ENCODE measurements around the gene ANKRD16. TPM values are rescaled to one million over a fixed set of nuclear protein-coding genes. Genes with fewer than 3 reads are reported as not detected.

The ANKRD16 gene
- total RNA-seq, result 1 to 10 TPM; 7.5 to 8.3 TPM

DNA sequence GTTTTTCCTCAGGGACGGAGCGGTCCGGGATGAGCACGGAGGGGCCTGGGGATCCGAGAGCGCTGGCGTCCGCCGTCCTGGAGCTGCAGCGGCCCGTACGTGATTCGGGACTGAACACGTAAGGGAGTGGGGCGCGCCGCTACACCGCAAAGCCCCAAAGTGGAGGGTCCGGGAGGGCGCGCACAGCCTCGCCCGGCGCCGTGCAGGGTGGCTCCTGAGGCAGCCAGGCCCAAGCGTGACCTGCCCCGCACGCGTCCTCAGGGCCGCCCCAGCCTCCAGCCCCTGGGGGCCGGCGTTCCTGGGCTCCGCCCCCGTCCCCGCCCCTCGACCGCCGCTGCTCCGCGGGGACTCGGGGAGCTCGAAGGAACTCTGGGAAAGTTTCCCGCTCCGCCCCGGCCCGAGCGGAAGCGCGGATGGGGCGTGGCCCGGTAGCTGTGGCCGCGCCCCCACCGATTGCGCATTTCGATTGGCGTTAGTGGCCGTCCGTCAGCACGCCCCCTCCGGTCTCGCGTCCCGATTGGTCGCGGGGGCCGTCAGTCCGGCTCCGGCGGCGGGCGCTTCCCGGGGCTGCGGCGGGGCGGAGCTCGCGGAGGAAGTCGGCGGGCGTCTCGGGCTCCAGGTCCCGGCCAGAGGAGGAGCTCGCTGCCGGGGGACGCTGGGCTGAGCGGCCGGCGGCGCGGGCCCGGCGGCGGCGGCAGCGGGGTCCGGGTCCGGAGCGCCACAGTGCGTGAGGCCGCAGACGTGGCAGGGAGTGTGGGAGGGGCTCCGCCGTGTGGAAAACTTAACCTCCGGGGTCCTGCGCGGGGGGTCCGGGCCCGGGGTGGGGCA lies at the start of gene ANKRD16, which contains the start of gene FBH1:
Gene ANKRD16 (minus strand): TSS at position 270 of the 828 bp plus-strand sequence. CDS start 539 bp downstream, outside the sequence.
Gene FBH1 (plus strand): TSS at position 620 of the 828 bp plus-strand sequence. CDS start 103 bp downstream, at position 723.
- peaks cover 37% of the 10 kb centered on the region for H3K36me3 Mint-ChIP-seq (ENCODE audit: low read depth)
- H3K4me3 Mint-ChIP-seq, result peak within 1 kb of the TSS; percentile 90
- DNase-seq, result peak; percentile 99
- H3K4me1 Mint-ChIP-seq, result peaks cover 53% of the 10 kb centered on the region
- H3K27ac Mint-ChIP-seq, result peak within 1 kb of the TSS; percentile 84
- ChIA-PET POLR2A (interaction anchor here (0.6 to 1.9 kb wide), 14 partner anchors 70 to 551 kb away, joined by 3 to 13 read pairs (median 4); partner anchors contain the start of genes GDI2, PFKFB3 and TASOR2), CTCF (interaction anchor here (0.6 to 1.4 kb wide), 8 partner anchors 10 to 260 kb away, joined by 3 to 4 read pairs (median 3); no protein-coding TSS in a partner anchor)
- ATAC-seq, result peak; percentile 87
- H3K27me3 Mint-ChIP-seq, result no peaks in the 10 kb centered on the region
- intact Hi-C loops (cut with DNase I, micrococcal nuclease), result loop anchor here (1.0 to 5.0 kb wide), 9 partner anchors 77 to 512 kb away; partner anchors contain the start of genes GDI2 (in 2 of the 2), PFKFB3 (in 1 of the 2), RBM17 (in 1 of the 2) and TASOR2 (in 1 of the 2)
- H3K9me3 Mint-ChIP-seq (ENCODE audit: low read depth), result no peaks in the 10 kb centered on the region

DNA sequence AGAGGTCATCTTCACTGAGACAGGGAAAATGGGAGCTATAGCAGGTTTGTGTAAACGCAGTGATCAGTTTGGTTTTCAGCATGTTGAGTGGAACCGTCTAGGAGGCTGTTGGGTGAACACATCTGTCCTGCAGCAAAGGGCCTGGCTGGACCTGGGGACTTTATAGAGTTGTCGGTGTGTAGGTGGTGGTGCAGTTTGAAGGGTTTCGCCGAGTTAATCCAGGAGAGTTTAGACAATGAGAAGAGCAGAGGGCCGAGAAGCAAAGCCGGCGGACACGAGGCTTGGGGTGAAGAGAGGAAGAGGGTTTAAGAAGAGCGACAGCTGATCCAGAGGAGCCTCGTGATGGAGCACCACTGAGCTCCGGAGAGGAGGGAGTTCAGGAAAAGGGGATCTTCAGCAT lies 48.6 kb upstream of the ANKRD16 start:
- H3K27me3 Mint-ChIP-seq, result no peaks in the 10 kb centered on the region
- DNase-seq (no peak), ATAC-seq (no peak)
- intact Hi-C loops (cut with DNase I, micrococcal nuclease), result no loop called here
- peaks cover 14% of the 10 kb centered on the region for H3K36me3 Mint-ChIP-seq (ENCODE audit: low read depth)
- CTCF ChIA-PET, result interaction anchor here (0.9 kb wide), 1 partner anchor 34 kb away, joined by 3 read pairs; no protein-coding TSS in a partner anchor
- no peak overlapping the region for H3K27ac Mint-ChIP-seq
- H3K9me3 Mint-ChIP-seq (ENCODE audit: low read depth), result no peaks in the 10 kb centered on the region
- H3K4me3 Mint-ChIP-seq, result no peak overlapping the region
- H3K4me1 Mint-ChIP-seq, result no peaks in the 10 kb centered on the region
- POLR2A ChIA-PET, result no interaction called here

DNA sequence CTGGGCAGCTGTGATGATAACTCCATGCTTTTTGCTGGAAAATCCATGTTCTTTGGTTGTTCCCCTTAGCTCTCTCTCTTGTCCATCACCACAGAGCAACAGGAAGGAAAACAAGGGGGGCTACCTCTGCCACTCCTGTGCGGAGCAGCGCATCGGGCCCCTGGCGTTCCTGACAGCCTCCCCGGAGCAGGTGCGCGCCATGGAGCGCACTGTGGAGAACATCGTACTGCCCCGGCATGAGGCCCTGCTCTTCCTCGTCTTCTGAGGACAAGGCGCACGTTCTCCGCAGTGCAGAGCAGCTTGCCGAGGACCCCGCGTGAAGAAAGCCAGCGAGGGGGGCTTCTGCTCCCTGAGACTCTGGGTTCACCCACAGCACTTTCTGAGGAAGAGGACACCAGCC lies 47.3 kb upstream of the ANKRD16 start:
- Mint-ChIP-seq H3K4me1 (no peaks in the 10 kb centered on the region), H3K4me3 (no peak overlapping the region), H3K36me3 (ENCODE audit: low read depth) (peaks cover 18% of the 10 kb centered on the region), H3K27ac (no peak overlapping the region), H3K9me3 (ENCODE audit: low read depth) (no peaks in the 10 kb centered on the region), H3K27me3 (no peaks in the 10 kb centered on the region)
- no peak for DNase-seq
- POLR2A ChIA-PET, result no interaction called here
- CTCF ChIA-PET, result interaction anchor here (1.0 kb wide), 1 partner anchor 46 kb away, joined by 3 read pairs; no protein-coding TSS in a partner anchor
- no peak for ATAC-seq
- intact Hi-C loops (cut with DNase I, micrococcal nuclease), result no loop called here

DNA sequence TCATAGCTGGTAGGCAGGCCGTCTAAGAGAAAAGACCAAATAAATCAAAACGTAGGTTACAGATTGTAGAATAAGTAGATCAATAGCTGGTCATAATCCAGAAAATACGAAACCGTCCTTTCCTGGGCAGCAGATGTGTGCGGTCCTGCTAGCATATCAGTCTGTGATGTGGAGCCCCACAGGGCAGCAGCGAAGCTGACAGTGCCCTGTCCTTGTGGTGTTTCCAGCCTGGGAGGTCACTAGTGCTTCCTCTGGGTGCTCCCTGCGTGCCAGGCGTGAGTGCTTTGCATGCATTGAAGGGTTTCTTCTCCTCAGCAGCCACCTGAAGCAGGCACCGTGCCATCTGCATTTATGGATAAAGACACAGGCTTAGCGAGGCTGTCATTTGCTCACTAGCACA lies 45.9 kb upstream of the ANKRD16 start:
- Mint-ChIP-seq H3K27ac (no peak overlapping the region), H3K4me1 (no peaks in the 10 kb centered on the region), H3K4me3 (no peak overlapping the region), H3K9me3 (ENCODE audit: low read depth) (no peaks in the 10 kb centered on the region), H3K27me3 (no peaks in the 10 kb centered on the region), H3K36me3 (ENCODE audit: low read depth) (peaks cover 26% of the 10 kb centered on the region)
- ATAC-seq (no peak), DNase-seq (no peak)
- ChIA-PET CTCF (no interaction called here), POLR2A (no interaction called here)
- intact Hi-C loops (cut with DNase I, micrococcal nuclease), result no loop called here

DNA sequence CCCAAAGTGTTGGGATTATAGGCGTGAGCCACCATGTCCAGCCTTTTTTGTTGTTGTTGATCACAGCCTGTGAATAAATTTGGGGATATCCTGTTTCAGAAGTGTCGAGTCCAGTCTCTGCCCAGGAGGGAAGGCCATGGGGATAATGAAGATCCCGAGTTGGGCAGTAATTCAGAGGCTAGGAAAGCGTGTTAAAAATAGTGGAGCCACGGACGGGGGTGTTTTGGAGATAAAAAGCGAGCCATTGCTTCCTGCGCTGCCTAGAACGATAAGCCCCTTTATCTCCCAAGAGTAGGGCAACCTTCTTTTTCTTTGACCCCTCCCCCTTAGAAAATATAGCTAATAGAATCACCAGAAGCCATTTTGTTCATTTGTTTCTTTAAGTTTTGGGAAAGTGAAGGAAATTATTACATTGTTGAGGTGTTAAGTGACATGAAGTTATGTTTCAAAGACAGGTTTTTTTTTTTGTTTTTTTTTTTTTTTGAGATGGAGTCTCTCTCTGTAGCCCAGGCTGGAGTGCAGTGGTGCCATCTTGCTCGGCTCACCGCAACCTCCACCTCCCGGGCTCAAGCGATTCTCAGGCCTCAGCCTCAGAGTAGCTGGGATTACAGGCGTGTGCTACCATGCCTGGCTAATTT lies 44.3 kb upstream of the ANKRD16 start:
- intact Hi-C loops (cut with DNase I, micrococcal nuclease), result no loop called here
- H3K36me3 Mint-ChIP-seq (ENCODE audit: low read depth), result peaks cover 30% of the 10 kb centered on the region
- CTCF ChIA-PET, result interaction anchor here (0.7 kb wide), 1 partner anchor 205 kb away, joined by 3 read pairs; no protein-coding TSS in a partner anchor

DNA sequence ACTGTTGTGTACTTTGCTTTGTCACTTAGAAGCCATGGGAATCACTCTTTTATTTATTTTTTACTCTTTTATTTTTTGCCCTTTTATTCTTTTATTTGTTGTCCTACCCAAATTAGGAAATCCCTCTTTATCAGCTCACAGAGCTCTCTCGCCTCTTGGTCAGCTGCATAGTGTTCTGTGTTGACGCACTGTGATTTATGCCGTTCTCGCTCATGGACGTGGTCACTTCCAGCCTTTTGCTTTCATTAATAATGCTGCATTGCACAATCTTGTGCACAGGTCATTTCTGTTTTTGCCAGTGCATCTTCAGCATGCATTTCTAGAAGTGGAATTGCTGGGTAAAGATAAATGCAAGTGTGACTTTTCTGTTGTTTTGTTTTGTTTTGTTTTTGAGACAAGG lies 42.7 kb upstream of the ANKRD16 start:
- intact Hi-C loops (cut with DNase I, micrococcal nuclease), result no loop called here
- Mint-ChIP-seq H3K9me3 (ENCODE audit: low read depth) (no peaks in the 10 kb centered on the region), H3K4me3 (no peak overlapping the region), H3K27ac (no peak overlapping the region), H3K27me3 (no peaks in the 10 kb centered on the region), H3K36me3 (ENCODE audit: low read depth) (peaks cover 34% of the 10 kb centered on the region), H3K4me1 (no peaks in the 10 kb centered on the region)
- ATAC-seq (no peak), DNase-seq (no peak)
- POLR2A ChIA-PET, result no interaction called here
- CTCF ChIA-PET, result interaction anchor here (0.7 kb wide), 1 partner anchor 1824 kb away, joined by 3 read pairs; no protein-coding TSS in a partner anchor

More for the DNA sequence above, 44.3 kb upstream of the ANKRD16 start:
- ATAC-seq (no peak), DNase-seq (no peak)
- no peaks in the 10 kb centered on the region for H3K27me3 Mint-ChIP-seq
- no peaks in the 10 kb centered on the region for H3K9me3 Mint-ChIP-seq (ENCODE audit: low read depth)
- H3K4me1 Mint-ChIP-seq, result no peaks in the 10 kb centered on the region
- H3K27ac Mint-ChIP-seq, result no peak overlapping the region
- H3K4me3 Mint-ChIP-seq, result no peak overlapping the region
- POLR2A ChIA-PET, result no interaction called here

DNA sequence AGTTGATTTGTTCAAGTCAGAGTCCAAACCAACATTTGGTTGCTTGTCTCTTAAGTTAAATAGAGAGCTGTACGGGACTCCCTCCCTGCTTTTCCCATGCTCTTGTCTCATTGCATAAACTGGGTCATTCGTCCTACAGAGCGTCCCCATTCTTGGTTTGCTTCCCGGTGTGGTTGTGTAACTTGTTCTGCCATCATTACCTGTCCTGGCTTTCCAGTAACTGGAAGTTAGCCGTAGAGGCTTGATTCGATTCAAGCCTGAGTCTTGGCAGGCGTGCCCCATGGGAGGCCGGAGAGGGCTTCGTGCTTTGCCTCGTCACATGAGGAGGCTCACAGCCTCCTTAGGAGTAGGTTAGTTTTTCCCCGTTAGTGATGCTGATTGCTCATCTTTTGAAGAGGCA lies 40.6 kb upstream of the ANKRD16 start:
- H3K9me3 Mint-ChIP-seq (ENCODE audit: low read depth), result no peaks in the 10 kb centered on the region
- H3K27ac Mint-ChIP-seq, result no peak overlapping the region
- H3K27me3 Mint-ChIP-seq, result no peaks in the 10 kb centered on the region
- POLR2A ChIA-PET, result no interaction called here
- no peak overlapping the region for H3K4me3 Mint-ChIP-seq
- ATAC-seq (no peak), DNase-seq (no peak)
- peaks cover 36% of the 10 kb centered on the region for H3K36me3 Mint-ChIP-seq (ENCODE audit: low read depth)
- H3K4me1 Mint-ChIP-seq, result no peaks in the 10 kb centered on the region
- CTCF ChIA-PET, result no interaction called here
- intact Hi-C loops (cut with DNase I, micrococcal nuclease), result no loop called here

DNA sequence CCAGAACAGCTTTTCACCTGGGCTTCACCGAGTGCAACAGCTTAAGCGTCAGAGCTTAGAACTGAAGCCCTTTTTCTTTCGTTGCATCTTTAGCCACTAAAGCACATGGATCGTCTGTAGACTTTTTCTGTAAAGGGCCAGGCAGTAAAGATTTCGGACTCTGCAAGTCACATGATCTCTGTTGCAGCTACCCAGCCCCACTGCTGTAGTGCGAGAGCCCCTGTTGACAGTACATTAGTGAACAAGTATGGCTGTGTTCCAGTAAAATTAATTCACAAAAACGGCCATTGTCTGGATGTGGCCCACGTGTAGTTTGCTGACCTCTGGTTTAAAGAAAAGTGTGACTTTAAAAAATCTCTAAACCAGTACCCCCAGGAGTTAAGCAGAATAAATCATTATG lies 39.7 kb upstream of the ANKRD16 start:
- ATAC-seq (no peak), DNase-seq (no peak)
- no peak overlapping the region for H3K4me3 Mint-ChIP-seq
- ChIA-PET CTCF (interaction anchor here (0.7 to 1.1 kb wide), 2 partner anchors 10 to 300 kb away, joined by 3 read pairs; no protein-coding TSS in a partner anchor), POLR2A (no interaction called here)
- no peaks in the 10 kb centered on the region for H3K27me3 Mint-ChIP-seq
- intact Hi-C loops (cut with DNase I, micrococcal nuclease), result no loop called here
- H3K27ac Mint-ChIP-seq, result no peak overlapping the region
- no peaks in the 10 kb centered on the region for H3K4me1 Mint-ChIP-seq
- peaks cover 40% of the 10 kb centered on the region for H3K36me3 Mint-ChIP-seq (ENCODE audit: low read depth)
- H3K9me3 Mint-ChIP-seq (ENCODE audit: low read depth), result no peaks in the 10 kb centered on the region

DNA sequence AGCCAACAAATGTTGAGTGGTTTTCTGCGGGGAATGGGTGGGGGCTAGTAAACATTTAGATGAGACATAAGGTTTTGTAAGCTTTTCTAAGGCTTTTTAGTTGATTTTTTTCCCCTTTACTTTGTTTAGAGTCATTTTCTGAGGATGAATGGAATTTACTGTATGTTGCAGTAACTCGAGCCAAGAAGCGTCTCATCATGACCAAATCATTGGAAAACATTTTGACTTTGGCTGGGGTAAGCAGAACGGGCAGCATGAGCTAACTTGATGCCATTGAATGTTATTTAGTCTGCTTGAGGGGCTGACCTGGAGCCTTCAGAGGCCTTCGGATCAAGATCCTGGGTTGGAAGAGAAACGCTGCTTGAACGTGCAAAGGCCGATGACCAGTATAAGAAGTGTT lies 37.6 kb upstream of the ANKRD16 start:
- Mint-ChIP-seq H3K27ac (no peak overlapping the region), H3K4me1 (no peaks in the 10 kb centered on the region), H3K9me3 (ENCODE audit: low read depth) (no peaks in the 10 kb centered on the region), H3K36me3 (ENCODE audit: low read depth) (peaks cover 52% of the 10 kb centered on the region), H3K4me3 (no peak overlapping the region), H3K27me3 (no peaks in the 10 kb centered on the region)
- ChIA-PET CTCF (no interaction called here), POLR2A (no interaction called here)
- no peak for DNase-seq
- no peak for ATAC-seq
- intact Hi-C loops (cut with DNase I, micrococcal nuclease), result no loop called here

DNA sequence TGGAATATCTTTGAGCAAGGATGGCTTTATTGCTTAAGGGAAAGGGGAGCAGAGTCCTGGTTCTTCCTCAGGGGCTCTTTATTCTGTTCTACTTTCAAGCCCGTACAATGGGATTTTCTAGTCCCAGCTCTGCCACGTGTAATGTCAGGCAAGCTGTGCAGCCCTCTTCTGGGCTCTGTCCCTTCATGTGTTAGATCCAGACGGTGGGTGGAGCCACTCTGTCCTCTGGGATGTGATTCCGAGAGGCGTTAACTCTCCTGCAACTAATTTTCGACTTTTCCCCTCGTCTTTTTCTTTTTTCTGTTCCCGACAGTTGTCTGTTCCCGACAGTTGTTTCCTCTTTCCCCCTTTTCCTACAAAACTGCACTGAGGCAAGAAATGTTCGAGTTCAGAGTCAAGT lies 35.2 kb upstream of the ANKRD16 start:
- intact Hi-C loops (cut with DNase I, micrococcal nuclease), result no loop called here
- H3K4me1 Mint-ChIP-seq, result no peaks in the 10 kb centered on the region
- H3K4me3 Mint-ChIP-seq, result no peak overlapping the region
- ChIA-PET POLR2A (interaction anchor here (0.7 kb wide), 1 partner anchor 157 kb away, joined by 3 read pairs; no protein-coding TSS in a partner anchor), CTCF (interaction anchor here (0.6 to 0.8 kb wide), 2 partner anchors 22 to 69 kb away, joined by 4 to 5 read pairs; no protein-coding TSS in a partner anchor)
- DNase-seq, result no peak
- no peaks in the 10 kb centered on the region for H3K27me3 Mint-ChIP-seq
- H3K36me3 Mint-ChIP-seq (ENCODE audit: low read depth), result peaks cover 54% of the 10 kb centered on the region
- H3K27ac Mint-ChIP-seq, result no peak overlapping the region
- H3K9me3 Mint-ChIP-seq (ENCODE audit: low read depth), result no peaks in the 10 kb centered on the region
- ATAC-seq, result no peak

DNA sequence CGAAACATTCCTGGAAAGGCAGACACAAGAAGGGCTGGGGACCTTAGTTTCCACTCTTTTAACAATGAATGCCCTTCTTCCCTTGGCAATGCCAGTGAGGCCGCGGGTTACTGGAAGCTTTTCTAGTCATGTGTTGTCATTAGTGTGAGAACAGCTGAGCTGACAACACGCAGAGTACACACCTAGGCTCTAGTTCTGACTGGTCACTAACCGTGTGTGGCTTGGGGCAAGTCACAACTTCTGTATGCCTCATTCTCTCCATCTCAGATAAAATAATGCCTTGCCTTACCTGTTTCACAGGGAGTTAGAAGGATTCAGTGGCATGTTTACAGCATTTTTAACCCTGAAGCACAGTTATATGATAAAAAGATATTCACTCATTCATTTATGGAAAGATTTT lies 32.1 kb upstream of the ANKRD16 start:
- peaks cover 50% of the 10 kb centered on the region for H3K36me3 Mint-ChIP-seq (ENCODE audit: low read depth)

More for the DNA sequence above, 32.1 kb upstream of the ANKRD16 start:
- CTCF ChIA-PET, result interaction anchor here (0.6 kb wide), 1 partner anchor 270 kb away, joined by 3 read pairs; no protein-coding TSS in a partner anchor
- Mint-ChIP-seq H3K27ac (no peak overlapping the region), H3K4me1 (no peaks in the 10 kb centered on the region), H3K9me3 (ENCODE audit: low read depth) (no peaks in the 10 kb centered on the region), H3K27me3 (no peaks in the 10 kb centered on the region), H3K4me3 (no peak overlapping the region)
- POLR2A ChIA-PET, result no interaction called here
- ATAC-seq (no peak), DNase-seq (no peak)
- intact Hi-C loops (cut with DNase I, micrococcal nuclease), result no loop called here

All from activated CD4-positive, alpha-beta T cell treated with anti-CD3 and anti-CD28 coated beads for 36 hours (primary cell).